GM21360 (cell line): ENCODE measurements around the gene HMGXB3.

Source experiments
- ATAC-seq: cut with Tn5 transposase; IDR thresholded peaks from one replicate; pipeline ENCODE4 v1.9.1; 2021; ENCODE audit warnings: mild to moderate bottlenecking, moderate library complexity; ENCODE audit not compliant: unreplicated experiment

HMGXB3 gene, protein sequence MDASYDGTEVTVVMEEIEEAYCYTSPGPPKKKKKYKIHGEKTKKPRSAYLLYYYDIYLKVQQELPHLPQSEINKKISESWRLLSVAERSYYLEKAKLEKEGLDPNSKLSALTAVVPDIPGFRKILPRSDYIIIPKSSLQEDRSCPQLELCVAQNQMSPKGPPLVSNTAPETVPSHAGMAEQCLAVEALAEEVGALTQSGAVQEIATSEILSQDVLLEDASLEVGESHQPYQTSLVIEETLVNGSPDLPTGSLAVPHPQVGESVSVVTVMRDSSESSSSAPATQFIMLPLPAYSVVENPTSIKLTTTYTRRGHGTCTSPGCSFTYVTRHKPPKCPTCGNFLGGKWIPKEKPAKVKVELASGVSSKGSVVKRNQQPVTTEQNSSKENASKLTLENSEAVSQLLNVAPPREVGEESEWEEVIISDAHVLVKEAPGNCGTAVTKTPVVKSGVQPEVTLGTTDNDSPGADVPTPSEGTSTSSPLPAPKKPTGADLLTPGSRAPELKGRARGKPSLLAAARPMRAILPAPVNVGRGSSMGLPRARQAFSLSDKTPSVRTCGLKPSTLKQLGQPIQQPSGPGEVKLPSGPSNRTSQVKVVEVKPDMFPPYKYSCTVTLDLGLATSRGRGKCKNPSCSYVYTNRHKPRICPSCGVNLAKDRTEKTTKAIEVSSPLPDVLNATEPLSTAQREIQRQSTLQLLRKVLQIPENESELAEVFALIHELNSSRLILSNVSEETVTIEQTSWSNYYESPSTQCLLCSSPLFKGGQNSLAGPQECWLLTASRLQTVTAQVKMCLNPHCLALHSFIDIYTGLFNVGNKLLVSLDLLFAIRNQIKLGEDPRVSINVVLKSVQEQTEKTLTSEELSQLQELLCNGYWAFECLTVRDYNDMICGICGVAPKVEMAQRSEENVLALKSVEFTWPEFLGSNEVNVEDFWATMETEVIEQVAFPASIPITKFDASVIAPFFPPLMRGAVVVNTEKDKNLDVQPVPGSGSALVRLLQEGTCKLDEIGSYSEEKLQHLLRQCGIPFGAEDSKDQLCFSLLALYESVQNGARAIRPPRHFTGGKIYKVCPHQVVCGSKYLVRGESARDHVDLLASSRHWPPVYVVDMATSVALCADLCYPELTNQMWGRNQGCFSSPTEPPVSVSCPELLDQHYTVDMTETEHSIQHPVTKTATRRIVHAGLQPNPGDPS (N-terminal part only)

DNA sequence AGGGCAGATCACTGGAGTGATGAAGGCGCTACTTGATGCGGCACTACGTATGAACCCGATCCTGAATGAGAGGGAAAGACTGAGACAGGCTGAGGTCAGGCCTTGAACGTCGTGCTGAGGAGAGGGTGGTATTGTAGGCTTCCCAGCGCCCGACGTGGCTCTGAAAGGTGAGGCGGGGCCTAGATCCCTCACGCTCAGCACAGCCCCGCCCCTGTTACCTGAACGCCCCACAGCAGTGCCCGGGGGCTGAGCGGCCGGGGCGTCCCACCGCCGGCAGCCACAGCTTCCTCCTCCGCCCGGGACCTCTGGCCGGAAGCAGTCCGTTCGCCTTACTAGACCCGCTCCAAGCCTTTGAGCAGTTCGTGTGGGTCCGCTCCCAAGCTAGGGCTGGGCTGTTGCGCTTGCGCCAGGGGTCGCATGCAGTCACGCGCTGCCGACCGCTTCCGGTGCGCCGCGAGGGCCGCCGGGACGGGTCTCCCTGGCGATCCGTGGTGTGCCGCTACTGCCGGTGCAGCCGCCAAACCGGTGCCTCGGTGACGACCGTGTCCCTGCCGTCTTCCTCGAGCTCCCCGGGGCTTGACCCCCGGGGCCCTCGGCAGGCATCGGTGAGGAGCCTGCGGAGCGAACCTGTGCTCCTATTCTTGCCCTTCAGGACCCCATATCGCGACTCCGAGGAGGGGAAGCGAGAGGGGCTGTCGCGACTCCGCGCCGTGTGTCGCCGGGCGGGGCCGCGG, at the start of gene HMGXB3, which contains the start of gene TIGD6:
Gene HMGXB3, plus strand, starts transcription at position 484 of the 734 bp plus-strand sequence. CDS start 4,114 bp downstream, outside the sequence.
Gene TIGD6, minus strand, starts transcription at position 399 of the 734 bp plus-strand sequence. CDS start 4,306 bp downstream, outside the sequence.
- peak; percentile 83 for ATAC-seq

GRCh38 chr5:149951138-149951749, 49.3 kb upstream of the HMGXB3 start:
- ATAC-seq = no peak

- ATAC-seq = no peak
These were observed 47.0 kb upstream of the HMGXB3 start for GRCh38 chr5:149953436-149954121.

- no peak for ATAC-seq
These were observed 45.7 kb upstream of the HMGXB3 start for GRCh38 chr5:149954798-149955197.

GRCh38 chr5:149956685-149957084, 43.9 kb upstream of the HMGXB3 start:
- no peak for ATAC-seq

- no peak for ATAC-seq
These were observed 42.7 kb upstream of the HMGXB3 start for GRCh38 chr5:149957855-149958254.

DNA sequence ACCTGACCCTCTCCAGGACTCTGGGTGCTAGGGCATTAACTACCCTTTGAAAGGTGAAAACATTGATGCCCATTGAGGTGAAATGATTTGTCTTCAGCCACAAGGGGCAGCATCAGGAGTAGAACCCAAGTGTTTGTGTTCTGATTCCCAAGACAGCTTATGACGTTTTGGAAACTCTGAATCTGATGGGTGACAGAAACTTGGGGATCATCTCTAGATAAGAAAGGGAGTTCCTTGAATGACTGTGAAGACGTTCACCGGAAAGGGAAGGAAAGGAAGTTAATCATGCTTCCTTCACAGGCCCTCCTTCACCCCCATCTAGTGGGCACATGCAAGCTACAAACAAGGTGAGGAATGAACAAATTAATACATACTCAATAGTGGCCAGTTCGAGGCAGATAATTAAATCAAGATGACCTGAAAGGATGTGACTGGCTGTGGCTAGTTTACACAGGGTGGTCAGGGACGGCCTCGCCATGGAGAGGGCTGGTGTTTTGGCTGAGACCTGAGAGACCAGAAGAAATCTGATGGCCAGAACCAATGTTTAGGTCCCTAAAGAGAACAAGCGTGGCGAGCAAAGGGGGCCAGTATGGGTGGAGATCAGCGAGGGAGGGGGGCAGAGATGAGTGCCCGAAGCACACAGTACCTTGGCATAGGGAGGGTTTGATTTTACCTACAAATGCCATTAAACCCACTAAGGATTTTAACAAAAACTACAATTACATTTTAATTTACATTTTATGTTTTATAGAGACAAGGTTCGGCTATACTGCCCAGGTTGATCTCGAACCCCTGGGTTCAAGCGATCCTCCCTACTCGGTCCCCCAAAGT, 40.9 kb upstream of the HMGXB3 start:
- ATAC-seq = no peak

DNA sequence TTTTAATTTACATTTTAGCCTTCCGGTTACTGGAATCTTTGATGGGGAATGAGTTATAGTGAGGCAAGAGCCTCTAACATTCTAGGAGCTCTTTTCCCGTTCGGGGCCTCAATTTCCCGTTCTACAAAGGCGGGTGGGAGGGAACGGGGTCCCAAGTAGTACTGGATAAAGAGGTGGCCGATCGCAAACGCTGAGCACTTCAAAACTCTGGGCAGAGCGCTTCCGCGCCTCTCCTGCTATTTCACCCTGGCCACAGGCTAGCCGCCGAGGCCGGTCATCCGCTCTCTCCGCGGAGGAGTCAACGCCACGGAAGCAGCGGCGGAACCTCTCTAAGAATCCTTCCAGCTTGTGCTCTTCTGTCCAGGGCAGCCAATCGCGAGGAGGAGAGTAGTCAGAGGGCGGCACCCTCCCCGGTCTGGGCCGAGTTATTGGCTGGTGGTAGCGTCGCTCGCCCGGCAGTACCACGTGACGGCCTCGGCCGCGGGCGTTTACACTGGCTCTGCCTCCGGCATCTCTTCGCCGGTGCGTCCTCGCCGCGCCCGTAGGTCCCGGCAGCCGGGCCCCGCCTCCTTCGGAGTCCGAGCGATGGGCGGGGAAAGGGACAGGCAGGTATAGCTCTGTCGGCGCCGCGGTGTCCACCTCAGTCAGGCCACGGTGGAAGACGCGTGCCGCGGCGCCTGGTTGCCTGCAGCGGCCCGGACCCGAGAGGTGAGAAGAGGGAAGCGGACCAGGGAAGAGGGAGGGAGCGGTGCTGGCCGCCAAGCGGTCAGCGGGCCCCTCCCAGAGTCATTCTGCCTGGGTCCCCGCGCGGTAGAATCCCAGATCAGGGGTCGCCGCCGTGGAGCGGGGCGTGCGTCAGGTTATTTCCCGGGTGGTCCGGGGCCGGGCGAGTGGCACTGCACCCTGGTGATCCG, 40.0 kb upstream of the HMGXB3 start, which contains the start of gene SLC26A2:
Gene SLC26A2, plus strand, starts transcription at position 487 of the 914 bp plus-strand sequence. CDS start 16,895 bp downstream, outside the sequence.
- ATAC-seq = peak; percentile 97

DNA sequence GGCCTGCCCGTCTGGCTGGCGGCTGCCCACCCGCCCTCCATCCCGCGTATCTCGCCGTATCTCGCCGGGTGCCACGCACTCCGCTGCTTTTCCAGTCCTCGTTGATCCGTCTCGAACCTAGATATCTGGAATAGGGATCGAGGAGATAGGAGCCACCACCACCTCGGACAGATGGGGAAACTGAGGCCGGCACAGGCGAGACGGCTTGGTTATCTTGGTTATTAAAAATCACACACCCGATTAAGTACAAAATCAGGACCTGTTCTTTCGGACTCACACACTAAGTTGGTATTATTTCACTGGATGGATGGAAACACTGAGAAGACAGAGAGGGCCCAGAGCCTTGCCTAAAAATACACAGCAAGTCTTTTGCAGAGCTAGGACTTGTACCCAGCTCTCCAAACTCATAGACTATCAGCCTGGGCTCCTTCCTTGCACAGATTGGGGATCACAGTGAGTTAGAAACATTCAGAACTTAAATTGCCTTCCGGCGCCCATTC, 39.3 kb upstream of the HMGXB3 start:
- ATAC-seq = no peak

GRCh38 chr5:149961957-149962409, 38.6 kb upstream of the HMGXB3 start:
- no peak for ATAC-seq

GRCh38 chr5:149962601-149963300, 37.8 kb upstream of the HMGXB3 start:
- ATAC-seq = no peak

GRCh38 chr5:149963729-149964128, 36.8 kb upstream of the HMGXB3 start:
- ATAC-seq = no peak

- ATAC-seq = no peak
These were observed 33.6 kb upstream of the HMGXB3 start for GRCh38 chr5:149966946-149967345.

GRCh38 chr5:149969181-149969930, 31.2 kb upstream of the HMGXB3 start:
- ATAC-seq = no peak

DNA sequence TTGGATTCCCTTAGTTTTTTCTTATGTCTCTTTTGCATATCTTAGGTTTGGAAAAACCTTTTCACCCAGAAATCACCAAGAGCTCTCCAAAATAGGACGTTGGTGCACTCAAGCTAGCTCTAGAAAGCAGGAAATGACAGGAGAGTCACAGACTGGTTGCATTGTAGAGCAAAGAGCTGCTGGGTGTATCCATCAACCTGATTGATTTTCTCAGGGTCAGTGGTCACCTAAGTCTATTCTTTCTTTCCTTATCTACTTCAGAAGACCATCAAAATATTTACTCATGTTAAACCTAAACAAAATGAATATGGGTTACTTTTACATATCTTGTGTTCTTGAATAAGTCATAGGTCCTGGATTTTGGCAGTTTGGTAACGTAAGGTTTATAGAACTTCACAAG, 25.1 kb upstream of the HMGXB3 start:
- no peak for ATAC-seq

GRCh38 chr5:149979896-149980295, 20.6 kb upstream of the HMGXB3 start:
- no peak for ATAC-seq
